GM12864 (cell line): Measurements from ENCODE around the gene VWA8.

Source experiments
- DNase-seq: peaks from one replicate; pipeline ENCODE4 v3.0.0-alpha.2; 2011; ENCODE audit warnings: low read depth
- H3K4me3 ChIP-seq: 2 replicates; pipeline ENCODE4 v1.5.1; 2011; ENCODE audit warnings: mild to moderate bottlenecking, low read depth, low read length, control low read depth
- TF ChIP-seq, protein P1 (sequence below): IDR thresholded peaks from 2 replicates; pipeline ENCODE4 v1.5.1; 2011; ENCODE audit warnings: low read depth, mild to moderate bottlenecking, moderate library complexity, low read length, control low read depth, inconsistent platforms; ENCODE audit errors: missing control alignments

Gene VWA8

DNA sequence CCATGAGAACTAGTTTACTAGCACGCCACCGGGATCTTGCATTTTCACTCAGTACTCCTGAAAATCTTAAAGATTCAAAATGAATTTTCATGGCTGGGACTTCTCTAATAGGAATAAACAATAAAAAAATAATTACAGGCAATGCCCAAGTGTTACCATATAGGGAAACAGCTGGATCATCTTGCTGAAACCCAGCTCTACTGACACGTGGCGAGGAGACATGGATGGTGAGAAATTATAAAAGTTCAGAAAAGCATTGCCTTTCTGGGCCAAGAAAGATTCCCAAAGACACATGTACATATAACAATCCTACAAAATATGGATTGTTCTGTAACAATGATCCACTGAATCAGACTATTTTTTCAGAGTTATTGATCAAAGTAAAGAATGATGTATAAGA, 294.3 kb downstream of the VWA8 start:
- no peak overlapping the region for H3K4me3 ChIP-seq
- TF ChIP-seq, protein P1, sequence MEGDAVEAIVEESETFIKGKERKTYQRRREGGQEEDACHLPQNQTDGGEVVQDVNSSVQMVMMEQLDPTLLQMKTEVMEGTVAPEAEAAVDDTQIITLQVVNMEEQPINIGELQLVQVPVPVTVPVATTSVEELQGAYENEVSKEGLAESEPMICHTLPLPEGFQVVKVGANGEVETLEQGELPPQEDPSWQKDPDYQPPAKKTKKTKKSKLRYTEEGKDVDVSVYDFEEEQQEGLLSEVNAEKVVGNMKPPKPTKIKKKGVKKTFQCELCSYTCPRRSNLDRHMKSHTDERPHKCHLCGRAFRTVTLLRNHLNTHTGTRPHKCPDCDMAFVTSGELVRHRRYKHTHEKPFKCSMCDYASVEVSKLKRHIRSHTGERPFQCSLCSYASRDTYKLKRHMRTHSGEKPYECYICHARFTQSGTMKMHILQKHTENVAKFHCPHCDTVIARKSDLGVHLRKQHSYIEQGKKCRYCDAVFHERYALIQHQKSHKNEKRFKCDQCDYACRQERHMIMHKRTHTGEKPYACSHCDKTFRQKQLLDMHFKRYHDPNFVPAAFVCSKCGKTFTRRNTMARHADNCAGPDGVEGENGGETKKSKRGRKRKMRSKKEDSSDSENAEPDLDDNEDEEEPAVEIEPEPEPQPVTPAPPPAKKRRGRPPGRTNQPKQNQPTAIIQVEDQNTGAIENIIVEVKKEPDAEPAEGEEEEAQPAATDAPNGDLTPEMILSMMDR, result no peak
- DNase-seq, result no peak

DNA sequence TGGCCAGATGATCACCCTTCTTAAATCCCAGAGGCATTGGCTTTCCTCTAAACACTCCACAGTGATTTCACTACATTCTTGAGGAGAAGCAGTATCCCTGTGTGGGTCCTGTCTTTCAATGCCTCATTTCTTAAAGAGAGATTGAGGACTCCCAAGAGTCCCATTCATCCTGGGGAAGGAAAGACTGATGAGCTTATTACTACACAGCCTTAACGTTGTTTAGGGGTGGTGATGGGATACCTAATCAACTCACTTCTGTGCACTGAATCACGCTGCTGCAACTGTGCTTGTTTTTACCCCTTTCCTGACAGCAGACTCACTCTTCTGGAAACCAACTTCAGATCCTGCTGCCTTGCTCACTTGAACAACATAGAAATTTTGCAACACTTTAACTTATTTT, 300.5 kb downstream of the VWA8 start:
- H3K4me3 ChIP-seq, result no peak overlapping the region
- TF ChIP-seq, protein P1, result no peak
- no peak for DNase-seq

DNA sequence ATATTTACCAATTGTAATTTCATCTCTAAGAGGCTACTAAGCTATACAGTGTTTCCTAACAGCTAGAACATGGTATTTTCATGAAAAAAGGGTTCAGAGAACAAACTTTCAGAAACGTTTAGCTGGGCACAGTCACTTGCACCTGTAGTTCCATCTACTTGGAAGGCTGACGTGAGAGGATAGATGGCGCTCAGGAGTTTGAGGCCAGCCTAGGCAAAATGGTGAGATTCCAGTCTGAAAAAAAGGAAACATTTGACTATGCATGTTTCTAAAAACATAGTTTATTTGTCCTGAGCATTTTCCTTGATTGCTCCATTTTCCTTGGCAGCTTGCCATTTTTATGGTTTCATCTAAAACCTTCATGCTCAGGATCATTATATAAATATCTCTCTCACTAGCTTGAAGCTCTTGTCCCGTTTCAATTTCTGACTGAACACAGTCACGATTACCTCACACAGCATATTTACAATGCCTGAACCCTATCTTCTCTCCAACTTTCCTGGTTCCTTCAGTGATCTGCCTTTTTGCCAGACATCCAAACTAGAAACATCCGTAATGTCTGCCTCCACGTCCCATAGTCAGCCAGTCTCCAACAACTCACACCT, 302.8 kb downstream of the VWA8 start:
- TF ChIP-seq, protein P1, result no peak
- H3K4me3 ChIP-seq, result no peak overlapping the region
- no peak for DNase-seq

DNA sequence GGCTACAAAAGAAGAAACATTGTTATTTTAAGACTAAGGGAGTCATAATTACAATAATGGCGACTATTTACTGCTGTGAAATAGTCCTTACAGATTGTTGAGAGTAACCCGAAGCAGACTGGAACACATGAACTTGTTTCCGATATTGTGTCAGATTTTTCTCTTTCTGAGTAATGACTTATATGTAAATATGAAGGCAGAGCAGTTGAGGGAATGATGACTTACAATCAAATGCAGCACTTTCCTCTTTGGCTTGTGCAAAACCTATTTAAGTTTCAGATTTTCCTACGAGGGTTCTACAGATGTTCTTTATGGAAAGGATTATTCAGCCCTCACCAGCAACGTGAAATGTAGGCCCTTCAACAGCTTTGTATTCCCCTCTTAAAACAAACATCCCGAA, 304.9 kb downstream of the VWA8 start:
- DNase-seq, result no peak
- TF ChIP-seq, protein P1, result no peak
- no peak overlapping the region for H3K4me3 ChIP-seq

DNA sequence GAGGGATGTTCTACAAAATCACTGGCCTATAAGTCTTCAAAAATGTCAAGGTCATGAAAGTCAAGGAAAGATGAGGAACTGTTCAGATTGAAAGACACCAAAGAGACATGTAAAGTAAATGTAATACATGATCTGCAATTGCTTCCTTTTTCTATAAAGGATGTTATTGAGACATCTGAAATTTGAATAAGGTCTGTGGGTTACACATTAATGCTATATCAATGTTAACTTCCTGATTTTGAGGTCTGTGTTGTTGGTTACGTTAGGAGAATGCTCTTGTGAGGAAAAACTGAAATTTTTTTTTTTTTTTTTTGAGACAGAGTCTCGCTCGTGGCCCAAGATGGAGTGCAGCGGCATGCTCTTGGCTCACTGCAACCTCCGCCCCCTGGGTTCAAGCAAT, 306.1 kb downstream of the VWA8 start:
- TF ChIP-seq, protein P1, result no peak
- no peak overlapping the region for H3K4me3 ChIP-seq
- no peak for DNase-seq

DNA sequence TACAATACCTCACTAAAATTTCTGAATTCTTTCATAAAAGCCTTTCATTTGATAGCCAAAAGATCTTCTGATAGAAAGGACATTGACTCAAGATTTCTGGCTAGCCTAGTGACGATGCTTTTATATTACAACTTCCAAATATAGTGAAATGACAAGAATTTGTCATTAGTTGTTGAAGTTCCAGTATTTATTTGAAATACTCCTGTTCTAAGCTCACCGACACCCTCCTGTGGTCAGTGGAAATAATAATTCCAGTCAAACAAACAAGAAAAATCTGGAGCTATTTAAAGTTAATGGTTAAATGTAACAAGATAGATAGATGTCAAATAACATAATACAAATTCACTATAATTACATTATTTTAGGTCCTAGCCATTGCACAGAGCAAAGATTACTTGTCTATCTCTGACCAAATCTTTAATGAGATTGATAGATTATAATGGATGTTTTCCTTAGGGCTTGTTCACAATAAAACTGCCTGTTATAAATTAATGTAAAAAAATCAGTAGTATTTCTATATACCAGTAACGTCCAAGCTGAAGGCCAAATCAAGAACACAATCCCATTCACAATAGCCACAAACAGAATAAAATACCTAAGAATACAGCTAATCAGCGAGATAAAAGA, 308.1 kb downstream of the VWA8 start:
- DNase-seq, result peak; percentile 16
- TF ChIP-seq, protein P1, result no peak

More for the DNA sequence above, 308.1 kb downstream of the VWA8 start:
- H3K4me3 ChIP-seq, result no peak overlapping the region
